ENCODE measurements around the gene RICTOR. TPM values are rescaled to one million over a fixed set of nuclear protein-coding genes. Genes with fewer than 3 reads are reported as not detected.

Gene RICTOR
- total and polyA plus RNA-seq, 2 donors from 2014 or later, result 3.4 to 43.8 TPM

GRCh38 chr5:39092581-39093351, 18.6 kb upstream of the RICTOR start:
- Histone ChIP-seq H3K9ac (ENCODE audit: low read length in 3 of 3) (no peak overlapping the region), H3K27ac (ENCODE audit: low read depth in 2 of 2, low read length in 2 of 2) (no peak overlapping the region), H3K27me3 (ENCODE audit: control insufficient read depth, insufficient read depth, low read length) (no peaks in the 10 kb centered on the region), H3K36me3 (ENCODE audit: control insufficient read depth in 2 of 3, insufficient read depth in 3 of 3, low read length in 3 of 3) (no peaks in the 10 kb centered on the region), H3K4me3 (ENCODE audit: low read length in 3 of 3) (no peak overlapping the region), H3K9me3 (ENCODE audit: control insufficient read depth in 2 of 3, insufficient read depth in 1 of 3, low read length in 3 of 3) (no peaks in the 10 kb centered on the region), H3K4me1 (ENCODE audit: control insufficient read depth in 2 of 3, insufficient read depth in 2 of 3, low read depth in 1 of 3, low read length in 3 of 3) (no peaks in the 10 kb centered on the region)
- no peak for TF ChIP-seq CTCF (IDR thresholded peaks at IDR 0.05; ENCODE audit: borderline replicate concordance, extremely low read depth, insufficient read depth)
- DNase-seq (no peak), FAIRE-seq (no peak)
- intact Hi-C loops (cut with DNase I), result no loop called here

- Histone ChIP-seq H3K27me3 (ENCODE audit: control insufficient read depth, insufficient read depth, low read length) (no peaks in the 10 kb centered on the region), H3K9ac (ENCODE audit: low read length in 3 of 3) (no peak overlapping the region), H3K9me3 (ENCODE audit: control insufficient read depth in 2 of 3, insufficient read depth in 1 of 3, low read length in 3 of 3) (no peaks in the 10 kb centered on the region), H3K36me3 (ENCODE audit: control insufficient read depth in 2 of 3, insufficient read depth in 3 of 3, low read length in 3 of 3) (no peaks in the 10 kb centered on the region), H3K27ac (ENCODE audit: low read depth in 2 of 2, low read length in 2 of 2) (no peak overlapping the region), H3K4me1 (ENCODE audit: control insufficient read depth in 2 of 3, insufficient read depth in 2 of 3, low read depth in 1 of 3, low read length in 3 of 3) (no peaks in the 10 kb centered on the region), H3K4me3 (ENCODE audit: low read length in 3 of 3) (no peak overlapping the region)
- DNase-seq (no peak), FAIRE-seq (no peak)
- TF ChIP-seq CTCF (IDR thresholded peaks at IDR 0.05; ENCODE audit: borderline replicate concordance, extremely low read depth, insufficient read depth), result no peak
- intact Hi-C loops (cut with DNase I), result no loop called here
These were observed 17.9 kb upstream of the RICTOR start for GRCh38 chr5:39091940-39092580.

- DNase-seq (no peak), FAIRE-seq (no peak)
- intact Hi-C loops (cut with DNase I), result no loop called here
- no peak for TF ChIP-seq CTCF (IDR thresholded peaks at IDR 0.05; ENCODE audit: borderline replicate concordance, extremely low read depth, insufficient read depth)
- no peak overlapping the region for H3K27ac ChIP-seq (ENCODE audit: low read depth in 2 of 2, low read length in 2 of 2)
- H3K9me3 ChIP-seq (ENCODE audit: control insufficient read depth in 2 of 3, insufficient read depth in 1 of 3, low read length in 3 of 3), result no peaks in the 10 kb centered on the region
- H3K4me1 ChIP-seq (ENCODE audit: control insufficient read depth in 2 of 3, insufficient read depth in 2 of 3, low read depth in 1 of 3, low read length in 3 of 3), result no peaks in the 10 kb centered on the region
- no peaks in the 10 kb centered on the region for H3K27me3 ChIP-seq (ENCODE audit: control insufficient read depth, insufficient read depth, low read length)
- H3K4me3 ChIP-seq (ENCODE audit: low read length in 3 of 3), result no peak overlapping the region
- no peak overlapping the region for H3K9ac ChIP-seq (ENCODE audit: low read length in 3 of 3)
- no peaks in the 10 kb centered on the region for H3K36me3 ChIP-seq (ENCODE audit: control insufficient read depth in 2 of 3, insufficient read depth in 3 of 3, low read length in 3 of 3)
These were observed 9.8 kb upstream of the RICTOR start for GRCh38 chr5:39083968-39084367.
